Activated CD8-positive, alpha-beta memory T cell treated with anti-CD3 and anti-CD28 coated beads, Interleukin-2, amount 50 U/mL, for 1 hour (primary cell): ENCODE measurements around the gene MID1.

Source experiments
- DNase-seq: peaks from one replicate; pipeline ENCODE4 v3.0.0-alpha.2; 2020; ENCODE audit errors: extremely low read depth

Gene MID1

GRCh38 chrX:10577853-10578252 lies 42.5 kb downstream of the MID1 start:
- DNase-seq, result no peak

DNA sequence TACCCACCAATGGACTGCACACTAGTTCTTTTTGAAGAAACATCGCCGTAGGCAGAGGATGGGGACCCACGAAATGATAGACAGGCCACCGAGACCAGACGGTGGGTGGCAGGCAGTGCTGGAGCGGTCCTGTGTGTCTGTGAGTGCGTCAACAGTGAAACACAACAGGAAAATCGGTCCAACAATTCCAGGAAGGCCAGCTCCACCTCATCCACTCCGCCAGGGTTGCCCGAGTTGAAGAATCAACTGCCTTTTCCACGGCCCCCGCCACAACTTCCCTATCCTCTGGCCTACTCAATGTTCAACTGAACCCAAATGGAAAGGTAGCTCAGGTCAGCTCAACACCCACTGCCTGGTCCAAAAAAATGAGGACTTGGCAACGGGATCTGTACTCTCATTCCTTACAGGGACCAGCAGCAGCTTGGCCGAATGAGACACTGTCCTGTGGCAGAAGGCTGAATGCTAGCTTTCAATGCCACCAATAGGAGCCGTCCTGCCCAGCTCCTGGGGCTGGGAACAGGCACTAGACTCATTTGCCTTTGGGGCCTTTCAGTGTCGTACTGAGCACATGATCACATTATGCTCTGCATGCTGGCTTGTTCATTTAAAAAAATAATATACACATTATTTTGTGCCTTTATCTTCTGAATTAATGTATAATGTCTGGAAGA lies 43.5 kb downstream of the MID1 start:
- no peak for DNase-seq

DNA sequence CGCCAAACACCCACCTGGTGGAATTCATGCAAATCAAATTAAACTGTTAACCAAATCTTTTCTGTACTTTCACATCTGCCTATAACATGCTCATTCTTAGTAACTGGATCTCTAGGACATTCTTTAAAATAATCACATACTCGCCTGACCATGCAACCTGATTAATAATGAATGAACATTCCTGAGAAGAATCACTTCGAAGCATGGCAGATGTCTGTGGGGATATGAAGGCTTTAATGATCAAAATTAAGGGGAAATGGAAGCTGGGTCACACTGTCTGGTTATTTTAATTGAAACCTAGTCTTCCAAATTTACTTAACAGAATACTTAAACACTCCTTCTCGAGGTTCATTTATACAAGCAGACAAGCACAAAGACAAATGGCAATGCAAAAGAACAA lies 44.2 kb downstream of the MID1 start:
- no peak for DNase-seq

GRCh38 chrX:10574663-10575062 lies 45.7 kb downstream of the MID1 start:
- DNase-seq, result no peak

GRCh38 chrX:10571260-10571659 lies 49.1 kb downstream of the MID1 start:
- DNase-seq, result no peak

DNA sequence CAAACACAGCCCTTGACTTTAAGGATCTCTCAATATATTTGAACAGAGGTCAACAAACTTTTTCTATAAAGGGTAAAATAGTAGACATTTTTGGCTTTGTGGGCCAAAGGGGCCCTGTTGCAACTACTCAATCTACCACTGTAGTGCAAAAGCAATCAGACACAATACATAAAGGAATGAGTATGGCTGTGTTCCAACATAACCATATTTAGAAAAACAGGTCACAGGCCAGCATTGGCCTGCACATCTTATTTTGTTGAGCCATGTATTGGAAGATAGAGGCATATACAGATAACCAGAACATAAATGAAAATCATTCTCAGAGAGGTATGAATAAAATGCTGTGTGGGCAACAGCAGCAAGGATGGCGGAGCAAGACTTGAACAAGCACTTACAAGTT lies 49.8 kb downstream of the MID1 start:
- DNase-seq, result no peak

DNA sequence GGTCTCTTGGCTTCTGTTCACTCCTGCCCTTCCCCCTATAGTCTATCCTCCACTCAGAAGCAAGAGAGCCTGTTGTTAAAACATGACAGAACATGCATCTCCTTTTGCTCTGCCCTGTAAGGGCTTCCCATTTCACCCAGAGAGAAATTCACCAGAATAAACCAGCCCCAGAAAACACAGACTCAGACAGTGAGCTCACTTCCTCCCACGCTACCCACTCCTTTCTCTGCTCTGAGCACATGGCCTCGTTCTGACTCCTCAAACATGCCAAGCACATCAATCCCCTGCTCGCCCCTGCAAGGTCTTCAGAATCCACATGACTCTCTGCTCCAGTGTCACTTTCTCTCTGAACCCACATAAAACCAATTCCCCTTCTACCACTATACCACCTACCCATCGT lies 50.4 kb downstream of the MID1 start:
- DNase-seq, result no peak

GRCh38 chrX:10568428-10568827 lies 52.0 kb downstream of the MID1 start:
- no peak for DNase-seq

GRCh38 chrX:10567136-10567535 lies 53.2 kb downstream of the MID1 start:
- DNase-seq, result no peak

- no peak for DNase-seq
Measured at GRCh38 chrX:10566716-10567097, 53.7 kb downstream of the MID1 start.

GRCh38 chrX:10564484-10564883 lies 55.9 kb downstream of the MID1 start:
- no peak for DNase-seq

- DNase-seq, result no peak
Measured at GRCh38 chrX:10557166-10557565, 63.2 kb downstream of the MID1 start.

DNA sequence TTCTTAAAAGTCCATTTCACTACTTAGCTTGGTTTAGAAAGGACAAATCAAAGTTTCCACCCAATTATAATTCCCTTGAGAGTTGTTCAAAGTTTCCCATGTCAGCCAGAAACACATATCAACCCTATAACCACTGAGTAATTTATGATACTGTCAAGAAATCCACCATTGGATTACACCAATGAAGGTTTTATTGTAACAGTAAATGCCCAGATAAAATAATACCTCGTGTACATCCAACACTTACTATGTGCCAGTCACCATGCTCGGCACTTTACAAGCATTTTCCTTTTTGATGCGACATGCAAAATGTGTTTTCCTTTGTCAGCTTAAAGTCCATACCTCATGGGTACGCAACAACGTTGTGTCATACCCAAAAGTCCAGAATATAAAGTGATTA lies 64.0 kb downstream of the MID1 start:
- no peak for DNase-seq

GRCh38 chrX:10555846-10556245 lies 64.5 kb downstream of the MID1 start:
- DNase-seq, result no peak

GRCh38 chrX:10554612-10555270 lies 65.6 kb downstream of the MID1 start:
- DNase-seq, result no peak

GRCh38 chrX:10549280-10549679 lies 71.1 kb downstream of the MID1 start:
- no peak for DNase-seq

DNA sequence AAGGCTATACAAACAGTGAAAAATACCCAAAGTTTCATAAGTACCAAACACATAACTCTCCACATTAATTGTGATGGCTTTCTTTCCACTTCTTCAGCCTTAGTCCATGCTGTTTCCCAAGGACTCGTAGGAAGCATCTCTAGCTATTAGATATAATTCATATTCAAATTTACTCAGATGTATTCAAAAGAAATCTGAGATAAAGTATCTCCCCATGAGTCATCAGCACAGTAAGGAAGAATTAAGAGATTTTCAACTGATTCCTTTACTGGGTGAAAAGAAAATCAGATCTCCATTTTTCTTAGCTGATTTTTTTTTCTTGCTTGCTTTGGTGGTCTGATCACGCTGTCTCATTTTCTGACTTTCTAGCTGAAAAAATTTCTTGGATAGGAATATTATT lies 71.7 kb downstream of the MID1 start:
- DNase-seq, result no peak

- DNase-seq, result no peak
Measured at GRCh38 chrX:10545882-10546281, 74.5 kb downstream of the MID1 start.

DNA sequence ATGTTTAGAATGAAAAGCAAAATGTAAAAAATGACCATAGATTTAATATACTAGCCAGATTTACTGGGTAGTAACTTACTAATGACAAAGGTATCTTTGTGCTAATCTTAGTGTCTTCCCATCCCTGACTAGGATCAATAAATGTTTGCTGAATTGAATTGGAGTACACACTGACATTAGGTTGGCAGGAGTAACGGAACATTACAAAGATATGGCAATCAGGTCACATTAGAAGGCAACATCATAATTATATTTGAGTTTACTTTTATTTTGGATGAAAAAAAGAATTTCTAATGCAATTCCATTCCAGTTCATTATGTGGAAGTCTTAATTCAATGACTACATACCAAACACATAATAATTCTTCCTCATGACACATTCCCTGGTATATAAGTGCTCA lies 77.8 kb downstream of the MID1 start:
- no peak for DNase-seq

DNA sequence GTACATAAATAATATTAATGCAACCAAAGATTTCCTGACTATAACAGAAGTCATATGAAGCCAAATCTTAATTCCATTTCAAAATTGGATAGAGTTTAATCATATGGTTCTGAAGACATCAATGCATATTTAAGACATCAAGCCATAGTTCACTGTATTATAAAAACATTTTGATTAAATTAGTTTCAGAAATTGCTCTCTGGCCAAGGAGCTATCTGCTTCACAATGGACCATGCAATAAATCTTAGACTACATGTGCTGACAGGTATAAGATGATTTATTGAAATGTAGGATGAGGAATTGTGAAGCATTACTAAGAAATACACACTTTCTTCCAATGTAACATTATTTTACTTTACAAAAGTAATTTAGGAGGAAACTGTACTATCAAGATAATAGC lies 81.6 kb downstream of the MID1 start:
- no peak for DNase-seq

DNA sequence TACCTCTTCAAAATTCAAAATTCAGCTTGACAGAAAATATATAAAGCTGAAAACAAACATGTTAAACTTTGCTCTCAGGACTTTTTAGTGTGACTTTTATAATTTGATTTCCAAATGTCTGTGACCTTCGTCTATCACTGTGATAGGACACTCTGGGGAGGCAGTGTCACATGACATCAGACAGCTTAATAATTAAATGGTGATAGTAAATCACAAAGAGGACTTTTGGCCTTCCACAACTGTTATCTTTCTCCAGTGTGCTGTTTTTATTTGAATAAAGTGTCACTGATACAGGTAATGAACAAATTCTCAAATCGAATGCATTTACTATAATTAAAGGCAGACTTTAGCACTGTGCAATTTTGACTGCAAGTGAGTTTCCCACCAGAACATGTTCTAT lies 83.1 kb downstream of the MID1 start:
- no peak for DNase-seq

GRCh38 chrX:10536744-10537143 lies 83.6 kb downstream of the MID1 start:
- DNase-seq, result no peak

DNA sequence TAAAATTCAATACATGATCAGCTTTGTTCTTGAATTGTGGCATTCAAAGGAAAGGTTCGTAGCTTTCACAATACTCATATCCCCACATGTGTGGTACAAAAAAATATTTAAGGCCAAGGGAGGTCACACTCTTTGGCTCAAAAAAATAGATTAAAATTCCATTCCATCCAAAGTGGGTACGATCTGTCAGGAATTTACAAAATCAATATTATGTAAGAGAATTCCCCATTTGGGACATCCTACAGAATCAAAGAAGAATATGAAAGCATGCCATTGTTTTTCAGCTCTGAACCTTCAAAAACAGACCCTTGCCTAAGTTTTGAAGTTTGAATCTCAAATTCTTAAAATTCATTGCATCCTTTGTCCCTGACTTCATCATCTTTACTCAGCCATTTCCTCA lies 85.8 kb downstream of the MID1 start:
- no peak for DNase-seq
